ENCODE data around the gene CARD6.
A peak's percentile ranks its signal among the peaks of the same experiment; 100 is the strongest.
"Not testable (repeated sequence)": the region's sequence is repeated elsewhere in the genome, so short reads cannot be mapped to it uniquely, and the experiment has no call there.

Gene CARD6

DNA sequence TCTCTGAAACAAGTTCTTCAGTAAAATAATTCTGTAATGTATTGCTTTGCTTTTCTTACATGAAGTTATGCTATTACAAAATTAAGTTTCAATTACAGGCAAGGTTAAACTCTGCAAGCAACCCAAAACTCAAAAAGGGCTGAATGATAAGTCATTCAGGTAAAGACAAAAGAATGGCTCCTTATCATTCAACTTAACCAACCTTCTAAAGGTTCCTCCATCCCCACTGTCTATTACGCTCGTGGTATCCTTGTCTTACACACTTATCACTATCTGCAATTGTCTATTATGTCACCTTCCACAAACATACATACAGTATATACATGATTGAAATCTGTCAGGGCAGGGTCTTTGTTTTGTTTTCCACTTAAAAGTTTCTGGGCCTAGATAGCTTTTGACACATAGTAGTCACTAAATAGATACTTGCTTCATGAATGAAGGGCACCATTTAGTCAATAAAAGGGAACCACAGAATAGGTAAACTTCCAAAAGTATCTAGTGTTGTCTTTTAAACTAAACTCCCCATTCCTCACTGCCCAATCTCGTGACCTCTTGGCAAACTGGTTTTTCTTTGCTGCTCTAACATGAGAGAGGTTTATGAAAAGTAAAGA, 13.0 kb upstream of the CARD6 start:
- DNase-seq (ENCODE audit: low read depth in 2 of 2), result no peak

DNA sequence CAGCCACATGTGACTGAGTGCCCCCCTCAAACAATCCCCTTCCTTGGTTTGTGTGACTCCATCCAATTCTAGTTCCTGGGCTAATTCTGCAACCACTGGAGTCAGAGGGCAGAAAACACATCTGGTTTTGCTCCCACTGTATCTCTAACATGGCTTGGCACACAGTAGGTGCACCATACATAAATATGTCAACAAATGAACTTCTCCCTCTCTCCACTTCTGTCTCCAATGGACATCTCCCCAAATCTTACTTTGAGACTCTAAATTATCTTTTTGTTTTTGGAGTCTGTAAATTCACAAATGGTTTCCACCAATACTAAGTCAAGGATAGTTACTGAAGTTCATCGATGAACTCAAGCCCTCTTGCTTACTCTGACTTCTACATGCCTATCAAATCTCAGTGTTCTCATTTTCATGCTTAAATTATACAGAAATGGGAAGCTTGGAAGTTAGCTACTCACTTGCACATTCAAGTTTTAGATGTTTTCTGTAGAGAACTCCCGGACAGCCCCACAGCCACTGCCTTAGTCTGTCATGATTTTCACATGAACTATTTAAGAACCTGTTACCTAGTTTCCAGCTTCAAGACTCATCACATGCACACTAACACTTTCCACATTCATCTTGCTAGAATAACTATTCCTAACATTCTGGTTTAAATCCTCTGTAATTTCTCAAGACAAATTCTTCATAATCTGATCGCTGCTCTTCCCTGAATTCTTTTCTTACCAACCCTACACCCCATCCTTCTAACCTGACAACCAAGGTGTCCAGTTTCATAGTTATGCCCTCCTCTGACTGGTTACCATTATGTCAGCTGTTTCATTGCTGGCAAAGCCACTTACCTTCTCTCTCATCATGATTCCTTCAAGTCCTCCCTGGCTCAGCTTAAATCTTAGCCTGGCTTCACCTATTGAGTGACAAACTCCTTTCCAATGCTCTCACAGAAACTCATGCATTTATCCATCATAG, 12.2 kb upstream of the CARD6 start:
- DNase-seq (ENCODE audit: low read depth in 2 of 2), result no peak

DNA sequence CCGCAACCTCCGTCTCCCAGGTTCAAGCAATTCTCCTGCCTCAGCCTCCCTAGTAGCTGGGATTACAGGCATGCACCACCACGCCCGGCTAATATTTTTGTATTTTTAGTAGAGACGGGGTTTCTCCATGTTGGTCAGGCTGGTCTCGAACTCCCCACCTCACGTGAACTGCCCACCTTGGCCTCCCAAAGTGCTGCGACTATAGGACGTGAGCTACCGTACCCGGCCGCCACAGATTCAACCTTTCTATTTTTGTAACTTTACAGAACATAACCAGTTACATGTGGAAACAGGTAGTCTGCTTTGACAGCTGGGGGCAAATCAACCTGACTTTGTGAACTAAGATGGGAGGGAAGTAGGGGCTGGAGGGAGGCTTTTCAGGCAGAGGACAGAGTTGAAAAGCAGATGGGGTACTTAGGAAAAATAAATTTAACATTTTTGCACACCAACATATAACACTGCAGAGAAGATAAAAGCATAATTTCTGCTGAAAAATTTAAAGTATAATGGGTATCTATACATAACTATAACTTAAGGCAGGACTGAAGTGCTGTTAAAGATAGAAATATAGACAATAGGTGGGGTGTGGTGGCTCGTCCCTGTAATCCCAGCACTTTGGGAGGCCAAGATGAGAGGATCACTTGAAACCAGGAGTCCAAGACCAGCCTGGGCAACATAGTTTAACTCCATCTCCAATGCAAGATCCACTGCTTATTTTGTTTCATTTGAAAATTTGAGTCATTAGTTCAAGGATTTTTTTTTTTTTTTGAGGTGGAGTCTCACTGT, 11.2 kb upstream of the CARD6 start:
- DNase-seq (ENCODE audit: low read depth in 2 of 2), result no peak

DNA sequence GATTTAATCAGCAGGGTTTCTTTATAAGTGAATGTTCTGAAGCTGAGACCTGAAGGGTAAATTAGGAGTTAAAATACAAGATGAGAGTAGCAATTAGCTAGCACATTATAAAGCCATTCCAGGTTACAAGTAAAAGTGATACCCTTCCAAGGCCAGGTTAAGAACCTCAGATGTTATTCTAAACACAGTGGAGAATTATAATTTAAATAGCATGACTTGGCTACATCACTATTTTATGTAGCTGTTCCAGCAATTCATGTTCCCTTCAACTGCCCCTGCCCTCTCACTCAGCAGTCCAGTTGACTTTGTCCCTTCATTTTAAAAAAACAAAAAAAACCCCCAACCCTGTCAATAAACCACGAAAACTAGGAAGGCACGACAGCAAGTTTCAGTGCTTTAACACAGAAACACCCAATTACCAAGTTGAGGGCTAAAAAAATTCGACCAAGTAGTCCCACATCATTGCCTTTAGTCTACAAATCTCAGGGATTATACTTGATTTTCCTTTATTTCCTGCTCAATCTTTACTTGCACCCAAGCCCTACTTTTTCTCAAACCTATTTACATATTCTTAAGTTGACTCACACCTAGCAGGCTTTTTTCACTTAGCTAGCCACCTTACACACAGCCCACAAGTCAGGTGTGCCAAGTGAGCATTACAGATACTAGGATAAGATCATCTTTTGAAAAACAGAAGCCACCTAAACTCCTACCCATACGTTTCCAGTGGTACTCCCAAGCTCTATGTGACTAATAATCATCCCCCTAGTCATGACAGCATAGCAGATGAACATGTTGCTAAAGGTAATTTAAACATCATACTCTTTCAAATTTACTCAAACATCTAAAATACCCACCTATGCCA, 9.6 kb upstream of the CARD6 start:
- no peak for DNase-seq (ENCODE audit: low read depth in 2 of 2)

DNA sequence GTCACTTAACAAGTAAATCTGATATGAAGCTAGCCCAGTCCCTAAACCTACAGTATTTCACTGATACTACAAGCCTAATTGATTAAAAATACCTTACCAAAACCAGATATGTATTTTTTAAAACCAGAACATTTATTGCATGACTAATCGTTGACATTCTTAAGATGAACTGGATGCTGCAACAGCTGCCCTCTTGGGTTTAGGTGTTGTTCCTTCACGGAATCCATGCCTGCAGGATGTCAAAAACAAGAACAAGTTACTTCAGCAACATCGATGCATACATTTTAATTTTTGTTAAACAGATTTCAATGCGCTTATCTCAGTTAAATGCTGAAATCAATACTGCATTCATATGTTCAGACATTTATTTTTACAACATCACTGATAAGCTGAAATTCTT, 8.8 kb upstream of the CARD6 start:
- no peak for DNase-seq (ENCODE audit: low read depth in 2 of 2)

DNA sequence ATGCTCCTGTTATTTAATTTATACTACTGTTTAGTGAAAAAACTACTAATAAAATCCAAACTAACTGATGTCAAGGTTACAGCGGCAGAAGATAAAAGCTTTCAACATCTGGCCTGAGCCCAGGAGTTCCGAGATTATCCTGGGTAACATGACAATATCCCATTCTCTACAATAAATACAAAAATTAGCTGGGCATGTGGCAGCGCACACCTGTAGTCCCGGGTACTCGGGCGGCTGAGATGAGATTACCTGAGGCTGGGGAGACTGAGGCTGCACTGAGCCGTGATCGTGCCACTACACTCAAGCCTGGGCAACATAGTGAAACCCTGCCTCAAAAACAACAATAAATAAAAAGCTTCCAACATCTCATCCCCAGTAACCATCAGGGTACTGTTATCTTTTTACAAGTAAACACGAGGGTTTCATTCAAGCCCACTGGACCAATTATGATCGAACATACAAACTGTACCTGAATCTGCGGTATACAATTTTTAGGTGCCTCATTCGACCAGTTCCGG, 7.4 kb upstream of the CARD6 start:
- DNase-seq (ENCODE audit: low read depth in 2 of 2), result no peak

DNA sequence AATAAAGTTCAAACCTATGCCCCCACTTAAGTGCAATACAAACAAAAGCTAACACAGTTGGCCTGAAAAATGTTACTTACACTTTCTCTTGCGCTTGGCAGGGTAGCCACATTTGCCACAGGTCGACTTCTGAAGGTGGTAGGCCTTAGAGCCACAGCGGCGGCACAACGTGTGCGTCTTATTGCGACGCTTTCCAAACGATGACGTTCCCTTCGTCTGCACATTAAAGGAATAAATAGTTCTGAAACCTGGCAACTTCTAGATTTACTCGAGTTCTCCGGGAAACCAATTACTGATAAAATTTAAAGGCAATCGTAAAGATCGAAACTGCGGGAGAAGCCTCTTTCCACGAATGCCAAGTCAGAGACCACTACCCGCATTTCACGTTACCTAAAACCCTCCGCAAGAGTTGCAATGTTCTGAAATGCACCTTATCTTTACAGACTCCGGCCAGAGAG, 6.7 kb upstream of the CARD6 start:
- DNase-seq (ENCODE audit: low read depth in 2 of 2), result no peak

DNA sequence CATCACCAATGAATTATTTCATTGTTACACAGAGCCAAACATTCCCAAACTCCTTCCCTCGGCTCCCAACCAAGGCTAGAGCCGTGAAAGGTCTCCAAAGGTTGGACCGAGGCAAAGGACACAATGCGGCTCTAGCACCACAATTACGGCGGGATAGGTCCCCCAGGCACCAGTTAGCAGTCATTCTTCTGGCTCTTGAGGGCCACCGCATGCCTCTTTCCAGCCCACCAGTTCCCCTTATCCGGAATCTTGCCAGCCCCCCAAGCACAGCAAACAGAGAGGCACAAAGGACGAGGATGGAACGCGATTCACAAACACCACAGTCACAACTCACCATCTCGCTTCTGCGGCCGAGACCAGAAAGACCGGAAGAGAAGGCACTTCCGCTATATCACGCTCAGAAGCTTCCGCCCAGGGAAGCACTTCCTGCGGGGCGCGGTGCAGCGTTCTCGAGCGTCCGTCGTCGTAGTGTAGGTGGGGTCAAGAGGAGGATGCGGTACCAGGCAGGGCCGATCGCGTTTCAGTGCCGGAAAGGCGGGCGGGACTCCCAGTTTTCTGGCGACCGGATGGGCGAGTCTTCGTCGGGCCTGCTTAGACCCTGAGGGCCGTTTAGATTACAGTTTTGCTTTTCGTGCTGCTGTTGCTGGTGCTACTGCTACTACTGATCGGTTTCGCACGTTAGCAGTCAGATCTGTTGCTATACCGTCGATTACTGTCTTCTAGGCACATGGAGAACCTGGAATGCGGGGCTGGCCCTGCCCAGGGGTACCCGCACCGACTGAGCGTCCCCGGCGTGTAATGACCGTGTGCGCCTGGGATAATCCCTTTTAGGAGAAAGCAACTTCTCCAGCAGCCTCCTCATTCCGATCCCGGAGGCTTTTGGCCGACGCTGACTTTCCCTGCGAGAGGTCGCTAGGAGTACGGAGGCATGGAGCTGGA, 6.0 kb upstream of the CARD6 start, which contains the start of gene RPL37:
Gene RPL37, minus strand, starts transcription at position 374 of the 939 bp plus-strand sequence. Its CDS starts 37 bp downstream, at position 337.
- DNase-seq (ENCODE audit: low read depth in 2 of 2), result peak; percentile 74 to 80

DNA sequence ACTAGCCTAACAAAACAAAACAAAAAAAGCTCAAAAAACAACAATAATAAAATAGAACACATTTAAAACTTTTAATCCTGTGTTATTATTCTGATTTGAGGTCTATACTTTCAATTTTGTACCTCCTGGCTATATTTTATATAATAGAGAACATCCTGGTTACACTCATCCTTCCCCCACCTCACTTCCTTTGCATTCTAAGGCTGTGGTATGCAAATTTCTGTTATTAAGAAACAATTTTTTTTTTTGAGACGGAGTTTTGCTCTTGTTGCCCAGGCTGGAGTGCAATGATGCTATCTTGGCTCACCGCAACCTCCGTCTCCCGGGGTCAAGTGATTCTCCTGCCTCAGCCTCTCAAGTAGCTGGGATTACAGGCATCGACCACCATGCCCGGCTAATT, 3.1 kb upstream of the CARD6 start:
- no peak for DNase-seq (ENCODE audit: low read depth in 2 of 2)

DNA sequence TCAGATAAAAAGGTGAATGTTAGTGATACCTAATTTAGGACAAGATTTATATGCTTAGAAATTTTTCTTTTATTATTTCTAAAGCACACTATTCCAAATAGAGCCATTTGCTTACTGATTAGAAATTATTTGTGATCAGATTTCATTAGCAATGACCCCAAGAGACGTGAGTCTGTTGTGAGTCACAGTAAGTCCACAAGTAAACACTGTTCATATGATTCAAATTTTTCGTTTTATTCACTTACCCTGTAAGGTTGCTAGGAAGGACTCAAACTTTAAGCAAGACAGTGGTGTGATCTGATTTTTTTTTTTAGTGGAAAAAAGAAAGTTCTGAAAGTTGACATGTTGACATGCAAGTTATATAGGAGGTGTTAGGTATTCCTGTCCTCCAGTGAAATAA, 1.2 kb downstream of the CARD6 start:
- DNase-seq (ENCODE audit: low read depth in 2 of 2), result no peak

DNA sequence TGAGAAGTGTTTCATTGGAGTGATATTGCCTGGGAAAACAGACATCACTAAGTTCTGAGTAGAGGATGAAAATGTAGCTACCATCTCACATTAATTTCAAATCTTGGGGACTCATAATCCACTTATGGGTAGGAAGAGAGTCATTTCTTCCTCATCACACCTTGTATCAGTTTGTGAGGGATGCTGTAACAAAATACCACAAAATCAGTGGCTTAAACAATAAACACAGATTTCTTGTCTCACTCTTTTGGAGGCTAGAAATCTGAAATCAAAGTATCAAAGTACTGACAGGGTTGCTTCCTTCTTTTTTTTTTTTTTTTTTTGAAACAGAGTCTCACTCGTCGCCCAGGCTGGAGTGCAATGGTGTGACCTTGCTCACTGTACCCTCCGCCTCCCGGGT, 3.4 kb downstream of the CARD6 start:
- DNase-seq (ENCODE audit: low read depth in 2 of 2), result no peak

DNA sequence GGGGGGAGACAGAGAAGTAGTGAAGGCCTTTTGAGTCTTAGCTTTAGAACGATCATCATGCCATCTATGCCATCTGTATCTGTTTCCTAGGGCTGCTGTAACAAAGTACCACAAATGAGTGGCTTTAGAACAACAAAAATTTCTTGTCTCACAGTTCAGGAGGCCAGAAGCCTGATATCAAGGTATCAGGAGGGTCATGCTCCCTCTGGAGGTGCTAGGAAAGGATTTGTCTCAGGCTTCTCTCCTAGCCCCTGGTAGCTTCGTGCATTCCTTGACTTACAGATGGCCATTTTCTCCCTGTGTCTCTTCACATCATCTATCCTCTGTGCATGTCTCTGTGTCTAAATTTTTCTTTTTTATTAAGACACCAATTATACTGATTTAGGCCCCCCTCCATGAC, 5.2 kb downstream of the CARD6 start:
- DNase-seq (ENCODE audit: low read depth in 2 of 2), result no peak

DNA sequence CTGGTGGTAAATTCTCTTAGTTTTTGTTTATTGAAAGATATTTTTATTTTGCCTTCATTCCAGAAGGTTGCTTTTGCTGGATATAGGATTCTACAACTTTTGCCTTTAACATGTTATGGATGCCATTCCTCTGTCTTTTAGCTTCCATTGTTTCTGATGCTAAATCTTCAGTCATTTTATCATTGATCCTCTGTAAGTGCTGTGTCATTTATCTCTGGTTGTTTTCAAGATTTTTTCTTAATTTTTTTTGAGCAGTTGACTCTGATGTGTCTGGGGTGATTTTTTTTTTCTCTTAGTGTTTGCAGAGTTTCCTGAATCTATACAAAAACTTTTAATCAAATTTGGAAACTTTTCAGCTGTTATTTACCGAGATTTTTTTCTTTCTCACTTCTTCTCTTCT, 6.4 kb downstream of the CARD6 start:
- DNase-seq (ENCODE audit: low read depth in 2 of 2), result no peak

DNA sequence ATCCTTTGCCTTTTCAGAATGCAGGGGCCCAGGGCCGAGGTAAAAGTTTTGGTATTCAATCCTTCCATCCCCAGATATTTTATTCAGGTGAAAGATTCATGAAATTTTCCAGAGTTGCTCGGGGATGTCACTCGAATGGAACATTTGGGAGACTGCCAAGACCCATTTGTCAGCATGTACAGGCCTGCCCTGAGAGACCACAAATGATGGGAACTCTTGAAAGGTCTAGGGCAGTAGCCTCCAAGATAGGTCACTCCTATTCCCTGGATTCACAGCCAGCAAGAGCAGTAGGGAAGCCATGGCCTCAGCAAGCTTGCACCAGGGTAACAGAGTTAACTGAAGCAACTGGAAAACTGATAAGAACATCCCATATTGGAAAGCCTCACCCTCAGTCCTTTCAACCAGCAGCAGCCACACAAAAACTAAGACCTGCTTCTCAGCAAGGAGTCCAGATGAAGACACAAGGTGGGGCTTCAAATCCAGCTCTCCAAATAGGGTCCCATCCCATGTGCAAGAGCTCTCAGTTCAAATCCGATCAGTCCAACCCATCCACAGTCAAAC, 12.5 kb downstream of the CARD6 start:
- no peak for DNase-seq (ENCODE audit: low read depth in 2 of 2)

DNA sequence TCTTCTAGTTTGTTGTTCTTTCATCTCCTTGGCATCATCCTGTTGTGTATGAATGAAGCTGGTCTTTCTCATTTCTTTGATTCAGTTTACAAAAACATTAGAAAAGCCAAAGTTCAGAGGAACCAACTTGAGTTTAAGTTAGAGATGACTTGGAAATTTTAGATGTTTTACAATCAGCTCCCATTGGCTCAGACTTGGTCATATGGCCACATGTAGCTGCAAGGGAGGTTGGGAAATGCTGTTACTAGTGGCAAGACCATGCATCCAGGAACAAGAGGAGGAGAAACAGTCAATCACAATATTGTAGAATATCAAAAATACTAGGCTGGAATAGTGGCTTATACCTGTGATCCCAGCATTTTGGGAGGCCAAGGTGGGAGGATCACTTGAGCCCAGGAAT, 19.5 kb downstream of the CARD6 start:
- no peak for DNase-seq (ENCODE audit: low read depth in 2 of 2)

DNA sequence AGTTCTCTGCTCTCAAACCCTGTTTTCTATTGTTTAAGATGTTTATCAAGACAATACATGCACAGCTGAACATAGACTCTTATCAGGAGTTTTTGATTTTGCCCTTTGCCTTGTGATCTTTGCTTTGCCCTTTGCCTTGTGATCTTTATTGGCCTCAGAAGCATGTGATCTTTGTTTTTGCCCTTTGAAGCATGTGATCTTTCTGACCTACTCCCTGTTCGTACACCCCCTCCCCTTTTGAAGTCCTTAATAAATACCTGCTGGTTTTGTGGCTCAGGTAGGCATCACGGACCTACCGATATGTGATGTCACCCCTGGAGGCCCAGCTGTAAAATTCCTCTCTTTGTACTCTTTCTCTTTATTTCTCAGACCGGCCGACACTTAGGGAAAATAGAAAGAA, 23.8 kb downstream of the CARD6 start:
- not testable (repeated sequence) for DNase-seq (ENCODE audit: low read depth in 2 of 2)

DNA sequence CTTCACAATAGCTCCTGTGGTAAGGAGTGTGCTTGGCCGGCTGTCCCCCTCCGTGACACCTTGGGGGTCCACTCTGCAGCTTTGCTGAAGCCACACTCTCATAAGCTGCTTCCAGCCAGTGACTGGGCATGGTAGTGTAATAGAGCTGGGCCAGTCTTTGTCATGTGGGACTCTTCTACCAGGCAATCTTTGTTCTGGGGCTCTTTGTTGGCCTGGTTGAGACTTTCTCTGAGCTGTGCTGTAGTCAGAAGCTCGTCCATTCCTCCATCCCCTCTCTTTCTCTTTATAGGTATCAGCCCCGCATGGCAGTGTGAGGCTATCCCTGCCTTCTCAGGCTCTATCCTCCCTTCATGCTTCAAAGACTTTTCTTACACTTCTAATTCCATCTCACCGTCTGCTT, 25.7 kb downstream of the CARD6 start:
- no peak for DNase-seq (ENCODE audit: low read depth in 2 of 2)

DNA sequence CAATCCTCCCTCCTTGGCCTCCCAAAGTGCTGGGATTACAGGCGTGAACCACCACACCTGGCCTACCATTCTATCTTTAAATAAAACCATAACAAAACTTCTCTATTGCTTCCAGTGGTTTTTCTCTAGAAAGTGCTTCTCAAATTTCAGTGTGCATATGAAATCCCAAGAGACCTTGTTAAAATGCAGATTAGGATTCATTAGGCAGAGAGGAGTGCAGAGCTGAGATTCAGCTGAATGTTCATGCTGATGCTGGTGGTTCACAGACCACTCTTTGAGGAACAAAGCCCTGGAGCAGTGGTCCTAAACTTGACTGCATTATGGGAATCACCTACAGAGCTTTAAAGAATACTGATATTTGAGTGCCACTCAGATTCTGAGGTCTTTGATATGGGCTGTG, 28.2 kb downstream of the CARD6 start:
- no peak for DNase-seq (ENCODE audit: low read depth in 2 of 2)

DNA sequence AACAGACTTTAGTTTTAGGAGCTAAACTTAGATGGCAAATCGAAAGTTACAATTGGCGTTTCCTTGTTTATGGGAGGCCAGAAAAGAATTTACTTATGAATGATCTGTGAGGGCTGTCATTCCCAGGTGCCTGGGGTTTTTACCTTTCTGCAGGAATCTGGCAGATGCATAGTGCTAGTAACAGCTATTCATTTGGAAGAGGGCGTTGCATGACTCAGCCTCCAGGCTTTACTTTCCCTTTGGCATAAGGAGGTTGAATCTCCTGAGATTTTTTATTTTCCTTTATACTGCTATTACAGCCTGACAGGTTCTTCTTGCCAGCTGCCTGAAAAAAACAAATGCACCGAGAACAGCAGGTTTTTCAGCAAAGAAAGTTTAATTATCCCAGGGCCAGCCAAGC, 30.0 kb downstream of the CARD6 start:
- no peak for DNase-seq (ENCODE audit: low read depth in 2 of 2)

DNA sequence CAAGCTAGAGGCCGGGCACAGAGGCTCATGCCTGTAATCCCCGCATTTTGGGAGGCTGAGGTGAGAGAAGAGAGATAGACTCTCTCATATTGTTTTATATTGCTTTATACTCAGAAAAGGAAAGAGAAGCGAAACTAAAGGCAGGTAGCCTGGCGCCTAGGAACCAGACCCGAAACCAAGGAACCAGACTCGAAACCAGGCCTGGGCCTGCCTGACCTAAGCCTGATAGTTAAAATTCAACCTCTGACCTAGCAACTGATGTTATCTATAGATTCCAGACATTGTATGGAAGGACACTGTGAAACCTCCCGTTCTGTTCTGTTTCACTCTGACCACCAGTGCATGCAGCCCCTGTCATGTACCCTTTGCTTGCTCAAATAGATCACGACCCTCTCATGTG, 31.1 kb downstream of the CARD6 start:
- DNase-seq (ENCODE audit: low read depth in 2 of 2), result not testable (repeated sequence)
